GM19023 (cell line): ENCODE data around the gene DTNBP1.
A peak's percentile ranks its signal among the peaks of the same experiment; 100 is the strongest.

ENCODE experiments used
- ATAC-seq: cut with Tn5 transposase; IDR thresholded peaks from one replicate; pipeline ENCODE4 v1.9.1; 2021; ENCODE audit warnings: mild to moderate bottlenecking, moderate library complexity; ENCODE audit not compliant: unreplicated experiment

DTNBP1 gene

GRCh38 chr6:15662326-15663129 lies at the start of gene DTNBP1:
TSS of gene DTNBP1 (minus strand) at chr6:15663028. CDS start at chr6:15662869, 159 bp downstream.
- peak; percentile 70 for ATAC-seq

- ATAC-seq, result no peak
These were observed 46.9 kb upstream of the DTNBP1 start for GRCh38 chr6:15709651-15710269.

GRCh38 chr6:15708231-15708630 lies 45.4 kb upstream of the DTNBP1 start:
- no peak for ATAC-seq

- ATAC-seq, result no peak
These were observed 43.2 kb upstream of the DTNBP1 start for GRCh38 chr6:15705981-15706380.

- ATAC-seq, result no peak
These were observed 35.6 kb upstream of the DTNBP1 start for GRCh38 chr6:15698471-15698870.

GRCh38 chr6:15697895-15698294 lies 35.1 kb upstream of the DTNBP1 start:
- ATAC-seq, result no peak

- ATAC-seq, result peak; percentile 98
These were observed 28.5 kb upstream of the DTNBP1 start for GRCh38 chr6:15691250-15691869.

- no peak for ATAC-seq
These were observed 27.7 kb upstream of the DTNBP1 start for GRCh38 chr6:15690510-15690909.

GRCh38 chr6:15689586-15690482 lies 27.0 kb upstream of the DTNBP1 start:
- ATAC-seq, result no peak

- no peak for ATAC-seq
These were observed 22.8 kb upstream of the DTNBP1 start for GRCh38 chr6:15685619-15686018.

- peak; percentile 58 for ATAC-seq
These were observed 20.4 kb upstream of the DTNBP1 start for GRCh38 chr6:15682965-15683822.

- ATAC-seq, result no peak
These were observed 19.1 kb upstream of the DTNBP1 start for GRCh38 chr6:15681946-15682345.

- no peak for ATAC-seq
These were observed 15.7 kb upstream of the DTNBP1 start for GRCh38 chr6:15678514-15678913.

GRCh38 chr6:15677822-15678221 lies 15.0 kb upstream of the DTNBP1 start:
- no peak for ATAC-seq

- no peak for ATAC-seq
These were observed 12.8 kb upstream of the DTNBP1 start for GRCh38 chr6:15675536-15676220.

- no peak for ATAC-seq
These were observed 12.0 kb upstream of the DTNBP1 start for GRCh38 chr6:15674690-15675386.

- no peak for ATAC-seq
These were observed 10.8 kb upstream of the DTNBP1 start for GRCh38 chr6:15673666-15674065.

- no peak for ATAC-seq
These were observed 10.0 kb upstream of the DTNBP1 start for GRCh38 chr6:15672818-15673217.

- ATAC-seq, result no peak
These were observed 9.5 kb upstream of the DTNBP1 start for GRCh38 chr6:15672291-15672690.
